Breast epithelium (tissue), 3 donors: ENCODE data around the gene ASMT.

Source experiments
- POLR2A ChIP-seq: fragments of 450-650 bp; IDR thresholded peaks from one replicate; pipeline ENCODE4 v1.6.1; 2016; ENCODE audit warnings: antibody characterized with exemption, mild to moderate bottlenecking, moderate library complexity
- TF ChIP-seq, protein P1 (sequence below), 3 donors: fragments of 450-650 bp; IDR thresholded peaks; one replicate each; pipeline ENCODE4 v1.5.1; 2016 to 2017; ENCODE audit warnings: antibody characterized with exemption in 3 of 3, mild to moderate bottlenecking in 3 of 3, moderate library complexity in 3 of 3

DNA sequence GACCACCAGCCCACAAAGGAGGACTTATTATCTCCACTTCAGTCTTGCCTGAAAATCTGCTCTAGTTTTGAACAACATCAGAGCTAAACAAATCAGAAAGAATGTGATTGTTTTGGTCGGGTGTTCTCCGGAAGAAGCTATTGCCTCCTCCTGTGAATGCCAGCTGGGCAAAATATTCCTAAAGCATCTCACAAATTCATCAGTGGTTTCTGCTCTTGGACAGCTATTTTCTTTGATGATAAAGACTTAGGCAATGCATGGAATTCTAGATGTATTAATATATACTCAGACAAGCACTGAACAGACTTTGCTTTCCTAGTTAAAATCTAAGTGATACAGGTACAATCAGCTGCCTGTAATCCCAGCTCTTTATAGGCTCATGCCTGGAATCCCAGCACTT is 71.8 kb downstream of the ASMT start:
- TF ChIP-seq, protein P1, sequence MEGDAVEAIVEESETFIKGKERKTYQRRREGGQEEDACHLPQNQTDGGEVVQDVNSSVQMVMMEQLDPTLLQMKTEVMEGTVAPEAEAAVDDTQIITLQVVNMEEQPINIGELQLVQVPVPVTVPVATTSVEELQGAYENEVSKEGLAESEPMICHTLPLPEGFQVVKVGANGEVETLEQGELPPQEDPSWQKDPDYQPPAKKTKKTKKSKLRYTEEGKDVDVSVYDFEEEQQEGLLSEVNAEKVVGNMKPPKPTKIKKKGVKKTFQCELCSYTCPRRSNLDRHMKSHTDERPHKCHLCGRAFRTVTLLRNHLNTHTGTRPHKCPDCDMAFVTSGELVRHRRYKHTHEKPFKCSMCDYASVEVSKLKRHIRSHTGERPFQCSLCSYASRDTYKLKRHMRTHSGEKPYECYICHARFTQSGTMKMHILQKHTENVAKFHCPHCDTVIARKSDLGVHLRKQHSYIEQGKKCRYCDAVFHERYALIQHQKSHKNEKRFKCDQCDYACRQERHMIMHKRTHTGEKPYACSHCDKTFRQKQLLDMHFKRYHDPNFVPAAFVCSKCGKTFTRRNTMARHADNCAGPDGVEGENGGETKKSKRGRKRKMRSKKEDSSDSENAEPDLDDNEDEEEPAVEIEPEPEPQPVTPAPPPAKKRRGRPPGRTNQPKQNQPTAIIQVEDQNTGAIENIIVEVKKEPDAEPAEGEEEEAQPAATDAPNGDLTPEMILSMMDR (IDR thresholded peaks at IDR 0.05), result no peak
- TF ChIP-seq POLR2A, result no peak
